SK-N-SH treated with all-trans-retinoic acid at 6 μM for 48 hours (cell line): ENCODE results near the gene RAB3IL1.

Source experiments
- ATAC-seq: fragments of 200-7000 bp; cut with Tn5 transposase; 3 replicates; pipeline ENCODE4 v1.9.1; 2020; ENCODE audit warnings: mild to moderate bottlenecking, moderate library complexity
- ARNTL ChIP-seq: fragments of 450-650 bp; formaldehyde crosslinking; IDR thresholded peaks from 2 replicates; pipeline ENCODE4 v1.5.0; 2020; ENCODE audit warnings: low read depth, mild to moderate bottlenecking, moderate library complexity, borderline replicate concordance
- BACH2 ChIP-seq: fragments of 250-450 bp; sonication (Bioruptor Pico); IDR thresholded peaks from 2 replicates; pipeline ENCODE4 v1.9.0; 2021; ENCODE audit warnings: mild to moderate bottlenecking, borderline replicate concordance
- CREB5 ChIP-seq: fragments of 250-450 bp; sonication (Bioruptor Pico); IDR thresholded peaks from 2 replicates; pipeline ENCODE4 v1.5.1; 2020; ENCODE audit warnings: low read depth, mild to moderate bottlenecking, moderate library complexity
- CSDC2 ChIP-seq: fragments of 250-450 bp; sonication (Bioruptor Pico); IDR thresholded peaks from 2 replicates; pipeline ENCODE4 v1.5.0; 2020; ENCODE audit warnings: mild to moderate bottlenecking, moderate library complexity
- CSRNP3 ChIP-seq: fragments of 250-450 bp; sonication (Bioruptor Pico); IDR thresholded peaks from 2 replicates; pipeline ENCODE4 v1.5.1; 2021; ENCODE audit warnings: mild to moderate bottlenecking, moderate library complexity
- GLIS3 ChIP-seq: fragments of 250-450 bp; sonication (Bioruptor Pico); IDR thresholded peaks from 2 replicates; pipeline ENCODE4 v1.5.0; 2020; ENCODE audit warnings: mild to moderate bottlenecking, moderate library complexity
- ISL1 ChIP-seq: fragments of 250-450 bp; sonication (Bioruptor Pico); IDR thresholded peaks from 2 replicates; pipeline ENCODE4 v2.1.2; 2022; ENCODE audit warnings: mild to moderate bottlenecking, moderate library complexity
- OSR1 ChIP-seq: fragments of 250-450 bp; sonication (Bioruptor Pico); IDR thresholded peaks from 2 replicates; pipeline ENCODE4 v1.8.0; 2022; ENCODE audit warnings: moderate library complexity, mild to moderate bottlenecking, inconsistent platforms
- POU6F1 ChIP-seq: fragments of 250-450 bp; sonication (Bioruptor Pico); IDR thresholded peaks from 2 replicates; pipeline ENCODE4 v1.8.0; 2021; ENCODE audit warnings: low read depth, mild to moderate bottlenecking, moderate library complexity, borderline replicate concordance
- RARB ChIP-seq: fragments of 250-450 bp; sonication (Bioruptor Pico); IDR thresholded peaks from 2 replicates; pipeline ENCODE4 v1.8.0; 2021; ENCODE audit warnings: mild to moderate bottlenecking, moderate library complexity
- SNAI2 ChIP-seq: fragments of 250-450 bp; sonication (Bioruptor Pico); IDR thresholded peaks from 2 replicates; pipeline ENCODE4 v1.5.0; 2020; ENCODE audit warnings: mild to moderate bottlenecking, moderate library complexity
- TCF4 ChIP-seq: fragments of 250-450 bp; sonication (Bioruptor Pico); IDR thresholded peaks from 2 replicates; pipeline ENCODE4 v1.8.0; 2021; ENCODE audit warnings: mild to moderate bottlenecking, moderate library complexity, borderline replicate concordance
- TOX ChIP-seq: fragments of 250-450 bp; sonication (Bioruptor Pico); IDR thresholded peaks from 2 replicates; pipeline ENCODE4 v1.8.0; 2021; ENCODE audit warnings: mild to moderate bottlenecking, moderate library complexity, borderline replicate concordance
- TSHZ2 ChIP-seq: fragments of 250-450 bp; sonication (Bioruptor Pico); IDR thresholded peaks from 2 replicates; pipeline ENCODE4 v1.5.0; 2020; ENCODE audit warnings: mild to moderate bottlenecking, moderate library complexity
- ZC3H10 ChIP-seq: fragments of 250-450 bp; sonication (Bioruptor Pico); IDR thresholded peaks from 2 replicates; pipeline ENCODE4 v1.5.1; 2021; ENCODE audit warnings: mild to moderate bottlenecking, moderate library complexity
- ZFP3 ChIP-seq: fragments of 250-450 bp; sonication (Bioruptor Pico); IDR thresholded peaks from 2 replicates; pipeline ENCODE4 v1.5.0; 2020; ENCODE audit warnings: mild to moderate bottlenecking, moderate library complexity
- ZFP30 ChIP-seq: fragments of 450-650 bp; formaldehyde crosslinking; IDR thresholded peaks from 2 replicates; pipeline ENCODE4 v1.5.0; 2022; ENCODE audit warnings: mild to moderate bottlenecking, moderate library complexity
- ZNF565 ChIP-seq: fragments of 450-650 bp; formaldehyde crosslinking; conservative IDR thresholded peaks from 2 replicates; pipeline ENCODE4 v1.5.0; 2020; ENCODE audit warnings: low read depth, mild to moderate bottlenecking, moderate library complexity
- ZNF70 ChIP-seq: fragments of 450-650 bp; formaldehyde crosslinking; IDR thresholded peaks from 2 replicates; pipeline ENCODE4 v1.5.0; 2020; ENCODE audit warnings: mild to moderate bottlenecking, moderate library complexity

Gene RAB3IL1

DNA sequence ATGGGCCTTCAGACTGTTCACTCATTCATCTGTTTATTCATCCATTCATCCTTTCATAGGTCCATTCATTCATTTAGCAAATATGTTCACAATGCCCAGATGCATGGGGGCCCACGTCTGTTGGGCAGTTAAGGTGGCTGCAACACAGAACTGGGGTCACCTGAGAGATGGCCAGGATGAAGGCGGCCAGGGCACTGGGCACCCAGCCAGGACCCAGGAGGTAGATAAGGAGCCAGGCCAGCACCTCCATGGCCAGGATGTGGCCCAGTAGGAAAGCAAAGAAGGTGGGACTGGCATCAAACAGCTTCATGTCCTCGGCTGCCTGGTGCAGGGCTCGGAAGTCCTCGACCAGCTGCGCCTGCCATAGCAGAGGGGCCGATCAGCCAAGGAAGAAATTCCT lies 38.2 kb downstream of the RAB3IL1 start:
- no peak for ATAC-seq

GRCh38 chr11:61875698-61876097 lies 41.7 kb downstream of the RAB3IL1 start:
- no peak for ATAC-seq
- no peak for TF ChIP-seq GLIS3 (CRISPR knock-in tag)
- TF ChIP-seq ZC3H10 (CRISPR knock-in tag) = no peak
- TF ChIP-seq ZFP3 (CRISPR knock-in tag) = no peak
- no peak for TF ChIP-seq CSDC2
- TF ChIP-seq ZNF565 (CRISPR knock-in tag) = no peak
- TF ChIP-seq ZFP30 (CRISPR knock-in tag) = no peak
- TF ChIP-seq BACH2 = no peak
- TF ChIP-seq CREB5 = no peak
- no peak for TF ChIP-seq OSR1 (CRISPR knock-in tag)
- TF ChIP-seq ARNTL (CRISPR knock-in tag) = no peak
- TF ChIP-seq CSRNP3 (CRISPR knock-in tag) = no peak
- TF ChIP-seq POU6F1 = no peak

More for the DNA sequence above, 38.2 kb downstream of the RAB3IL1 start:
- TF ChIP-seq CSRNP3 (CRISPR knock-in tag) (no peak), GLIS3 (CRISPR knock-in tag) (no peak), TSHZ2 (CRISPR knock-in tag) (no peak), ZNF565 (CRISPR knock-in tag) (no peak), ARNTL (CRISPR knock-in tag) (no peak), ISL1 (CRISPR knock-in tag) (no peak), ZFP30 (CRISPR knock-in tag) (no peak), CSDC2 (no peak), ZNF70 (CRISPR knock-in tag) (no peak), RARB (no peak), CREB5 (no peak), SNAI2 (CRISPR knock-in tag) (no peak), POU6F1 (no peak), TCF4 (no peak), TOX (no peak), ZC3H10 (CRISPR knock-in tag) (no peak)
